Fibroblast of the aortic adventitia (primary cell): ENCODE measurements around the gene FAM3B. TPM values are rescaled to one million over a fixed set of nuclear protein-coding genes. Genes with fewer than 3 reads are reported as not detected.

Experiments used
- DNase-seq: peaks from one replicate; pipeline ENCODE4 v3.0.0-alpha.2; 2010; ENCODE audit warnings: low read depth
- H3K4me3 ChIP-seq: 2 replicates; pipeline ENCODE4 v1.5.1; 2011; ENCODE audit warnings: low read depth, mild to moderate bottlenecking, control low read depth, low read length, moderate library complexity
- total RNA-seq: library from RNA; depleted of rRNA; stranded (reverse); fragments of >200 nt; gene quantifications from 2 replicates; pipeline ENCODE4 v1.2.3, GENCODE V29; 2012; ENCODE audit warnings: low replicate concordance
- TF ChIP-seq, protein P1 (sequence below): IDR thresholded peaks from 2 replicates; pipeline ENCODE4 v1.5.1; 2011; ENCODE audit warnings: mild to moderate bottlenecking, low read length, control low read depth, inconsistent platforms; ENCODE audit not compliant: insufficient read depth

The FAM3B gene, protein sequence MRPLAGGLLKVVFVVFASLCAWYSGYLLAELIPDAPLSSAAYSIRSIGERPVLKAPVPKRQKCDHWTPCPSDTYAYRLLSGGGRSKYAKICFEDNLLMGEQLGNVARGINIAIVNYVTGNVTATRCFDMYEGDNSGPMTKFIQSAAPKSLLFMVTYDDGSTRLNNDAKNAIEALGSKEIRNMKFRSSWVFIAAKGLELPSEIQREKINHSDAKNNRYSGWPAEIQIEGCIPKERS
- not detected in 2 replicates for total RNA-seq

DNA sequence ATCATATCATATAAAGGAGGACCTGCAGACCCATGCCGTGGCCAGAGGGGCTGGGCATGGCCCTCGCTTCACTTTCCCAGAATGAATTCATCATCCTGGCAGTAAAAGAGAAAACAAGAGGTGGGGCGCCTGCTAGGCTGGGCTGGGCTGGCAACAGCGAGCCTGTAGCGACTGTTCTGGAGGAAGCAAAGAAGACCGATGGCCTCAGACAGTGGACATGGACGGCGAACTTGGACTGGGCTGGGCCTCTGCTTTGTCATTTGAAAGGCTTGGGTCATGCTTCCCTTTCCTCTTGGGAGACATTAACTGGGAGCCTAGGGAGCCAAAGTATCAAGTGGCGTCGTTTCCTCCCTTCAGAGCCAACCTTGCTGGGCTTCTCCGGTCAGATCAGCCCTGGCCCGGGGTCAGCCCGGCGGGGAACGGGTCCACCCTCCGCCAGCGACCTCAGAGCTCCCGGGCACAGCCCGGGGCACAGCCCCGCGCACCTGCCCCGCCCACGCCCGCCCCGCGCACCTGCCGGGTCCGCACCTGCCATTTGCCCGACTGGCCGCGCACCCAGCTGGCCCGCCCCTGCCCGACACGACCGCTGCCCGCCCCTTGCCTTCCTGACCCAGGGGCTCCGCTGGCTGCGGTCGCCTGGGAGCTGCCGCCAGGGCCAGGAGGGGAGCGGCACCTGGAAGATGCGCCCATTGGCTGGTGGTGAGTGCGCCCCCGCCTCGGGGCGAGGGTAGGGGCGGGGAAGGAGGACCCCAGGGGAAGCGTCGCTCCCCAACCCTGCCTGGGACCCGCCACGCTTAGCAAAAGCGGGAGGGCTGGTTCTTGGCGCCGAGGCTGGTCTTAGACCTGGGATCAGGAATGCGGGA lies at the start of gene FAM3B:
Gene FAM3B (plus strand): TSS at position 602 of the 863 bp plus-strand sequence. CDS start 79 bp downstream, at position 681.
- DNase-seq = no peak
- H3K4me3 ChIP-seq = no peak within 1 kb of the TSS
- TF ChIP-seq, protein P1, sequence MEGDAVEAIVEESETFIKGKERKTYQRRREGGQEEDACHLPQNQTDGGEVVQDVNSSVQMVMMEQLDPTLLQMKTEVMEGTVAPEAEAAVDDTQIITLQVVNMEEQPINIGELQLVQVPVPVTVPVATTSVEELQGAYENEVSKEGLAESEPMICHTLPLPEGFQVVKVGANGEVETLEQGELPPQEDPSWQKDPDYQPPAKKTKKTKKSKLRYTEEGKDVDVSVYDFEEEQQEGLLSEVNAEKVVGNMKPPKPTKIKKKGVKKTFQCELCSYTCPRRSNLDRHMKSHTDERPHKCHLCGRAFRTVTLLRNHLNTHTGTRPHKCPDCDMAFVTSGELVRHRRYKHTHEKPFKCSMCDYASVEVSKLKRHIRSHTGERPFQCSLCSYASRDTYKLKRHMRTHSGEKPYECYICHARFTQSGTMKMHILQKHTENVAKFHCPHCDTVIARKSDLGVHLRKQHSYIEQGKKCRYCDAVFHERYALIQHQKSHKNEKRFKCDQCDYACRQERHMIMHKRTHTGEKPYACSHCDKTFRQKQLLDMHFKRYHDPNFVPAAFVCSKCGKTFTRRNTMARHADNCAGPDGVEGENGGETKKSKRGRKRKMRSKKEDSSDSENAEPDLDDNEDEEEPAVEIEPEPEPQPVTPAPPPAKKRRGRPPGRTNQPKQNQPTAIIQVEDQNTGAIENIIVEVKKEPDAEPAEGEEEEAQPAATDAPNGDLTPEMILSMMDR = no peak

DNA sequence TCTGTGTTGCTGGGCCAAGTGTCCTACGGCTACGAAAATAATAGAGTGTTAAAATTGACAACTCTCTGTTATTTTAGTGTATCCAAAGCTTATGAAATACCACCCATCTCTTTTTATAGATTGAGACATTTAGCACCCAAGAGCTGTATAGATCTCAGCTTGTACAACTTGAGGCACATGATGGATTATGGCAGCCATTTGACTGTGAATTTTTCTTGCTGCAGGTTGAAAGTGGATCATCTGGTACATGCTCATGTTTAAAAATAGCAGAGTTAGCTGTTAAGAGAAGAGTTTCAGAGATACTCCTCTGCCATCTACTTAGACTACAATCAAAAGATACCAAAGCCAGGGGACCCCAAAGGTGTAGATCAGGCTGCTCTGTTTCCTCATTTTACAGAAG lies 49.3 kb upstream of the FAM3B start:
- no peak for DNase-seq
- no peak overlapping the region for H3K4me3 ChIP-seq
- TF ChIP-seq, protein P1 = no peak

DNA sequence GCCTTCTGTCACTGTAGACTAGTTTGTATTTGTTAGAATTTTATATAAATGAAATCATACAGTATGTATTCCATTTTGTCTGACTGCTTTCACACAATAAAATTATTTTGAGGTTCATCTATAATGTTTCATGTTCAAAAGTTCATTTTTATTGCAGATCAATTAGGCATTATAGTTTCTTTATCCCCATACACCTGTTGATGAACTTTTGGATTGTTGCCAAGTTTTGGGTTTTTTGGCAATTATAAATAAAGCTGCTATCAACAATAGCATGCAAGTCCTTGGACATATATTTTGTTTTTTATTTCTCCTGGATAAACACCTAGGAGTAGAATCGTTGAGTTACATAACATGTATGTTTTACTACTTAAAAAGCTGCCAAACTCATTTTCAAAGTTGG lies 47.1 kb upstream of the FAM3B start:
- TF ChIP-seq, protein P1 = no peak
- H3K4me3 ChIP-seq = no peak overlapping the region
- DNase-seq = no peak

DNA sequence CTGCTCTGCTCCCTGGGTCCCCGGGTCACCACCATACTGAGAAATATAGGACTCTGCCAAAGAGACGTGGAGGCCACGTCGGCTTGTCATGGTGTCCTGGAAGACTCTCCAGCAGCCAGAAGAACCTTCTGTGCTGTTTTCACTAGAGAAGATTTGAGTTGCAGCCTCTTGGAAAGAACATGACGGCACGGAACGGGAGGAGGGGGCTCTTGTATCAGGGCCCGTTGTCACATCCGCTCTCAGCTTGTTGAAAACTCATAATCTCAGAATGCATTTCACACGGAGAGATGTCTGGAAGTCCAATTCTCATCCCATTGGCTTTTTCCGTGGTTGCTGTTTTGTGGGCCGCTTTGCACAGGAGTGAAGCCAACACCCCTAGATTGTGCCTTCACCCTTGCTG lies 39.4 kb upstream of the FAM3B start:
- H3K4me3 ChIP-seq = no peak overlapping the region
- TF ChIP-seq, protein P1 = no peak
- no peak for DNase-seq

DNA sequence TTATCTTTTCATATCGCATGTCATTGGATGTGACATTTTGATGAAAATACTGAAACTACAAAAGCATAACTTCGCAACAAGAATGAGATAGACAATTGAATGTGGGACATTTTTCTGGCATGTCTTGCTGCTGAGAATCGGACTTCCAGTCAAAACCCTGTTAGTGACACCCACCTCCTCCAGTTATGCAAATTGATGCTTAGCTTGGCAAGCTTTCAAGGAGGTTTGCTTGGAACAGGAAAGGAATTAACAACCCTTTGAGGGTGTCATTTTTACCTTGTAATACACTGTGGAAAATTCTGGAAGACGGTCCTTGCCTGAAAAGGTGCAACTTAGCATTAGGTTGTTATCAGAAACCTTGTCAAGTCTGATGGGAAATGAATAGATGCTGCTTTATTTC lies 38.8 kb upstream of the FAM3B start:
- no peak overlapping the region for H3K4me3 ChIP-seq
- no peak for DNase-seq
- TF ChIP-seq, protein P1 = no peak

DNA sequence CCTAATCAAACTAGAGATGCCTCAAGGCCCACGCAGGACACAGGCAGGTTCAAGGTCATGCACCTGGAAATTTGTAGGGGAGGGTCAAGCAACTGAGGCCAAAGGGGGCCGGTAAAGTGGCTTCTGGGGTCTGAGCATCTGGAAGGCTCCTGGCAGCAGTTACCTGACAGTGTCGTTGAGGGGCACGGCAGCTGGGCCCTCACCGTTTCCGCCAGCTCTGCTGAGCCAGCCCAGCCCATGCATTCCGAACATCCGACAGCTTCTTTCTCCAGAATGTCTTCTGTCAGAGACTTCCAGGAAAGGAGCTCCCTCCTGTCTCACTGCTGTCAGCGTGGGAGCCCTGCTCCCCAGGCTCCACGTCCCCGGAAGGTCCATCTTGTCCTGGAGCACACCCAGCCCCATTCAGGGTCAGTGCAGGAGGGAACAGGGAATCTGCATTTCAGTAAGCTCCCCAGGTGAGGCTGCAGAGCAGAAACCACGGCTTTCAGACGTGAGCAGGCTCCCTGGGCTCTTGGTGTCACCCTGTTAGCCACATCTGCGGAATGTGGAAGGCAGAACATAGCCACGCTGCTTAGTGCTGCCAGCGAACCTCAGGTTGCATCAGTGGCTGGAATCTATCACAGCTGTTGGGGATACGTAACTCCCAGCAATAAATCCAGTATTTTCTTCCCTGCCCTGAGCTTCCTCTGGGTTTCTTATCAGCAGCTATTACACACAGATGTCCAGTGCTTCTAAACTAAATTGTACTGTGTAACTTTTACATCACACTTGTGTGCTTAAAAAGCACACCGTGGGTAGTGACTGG lies 36.3 kb upstream of the FAM3B start:
- DNase-seq = peak; percentile 96
- TF ChIP-seq, protein P1 = no peak
- H3K4me3 ChIP-seq = no peak overlapping the region
